GM19468 (cell line): ENCODE results near the gene TANC2.

Experiments used
- ATAC-seq: cut with Tn5 transposase; IDR thresholded peaks from one replicate; pipeline ENCODE4 v1.9.1; 2021; ENCODE audit warnings: mild to moderate bottlenecking, moderate library complexity, moderate number of reproducible peaks; ENCODE audit not compliant: unreplicated experiment; ENCODE audit errors: extremely low read depth

Gene TANC2

DNA sequence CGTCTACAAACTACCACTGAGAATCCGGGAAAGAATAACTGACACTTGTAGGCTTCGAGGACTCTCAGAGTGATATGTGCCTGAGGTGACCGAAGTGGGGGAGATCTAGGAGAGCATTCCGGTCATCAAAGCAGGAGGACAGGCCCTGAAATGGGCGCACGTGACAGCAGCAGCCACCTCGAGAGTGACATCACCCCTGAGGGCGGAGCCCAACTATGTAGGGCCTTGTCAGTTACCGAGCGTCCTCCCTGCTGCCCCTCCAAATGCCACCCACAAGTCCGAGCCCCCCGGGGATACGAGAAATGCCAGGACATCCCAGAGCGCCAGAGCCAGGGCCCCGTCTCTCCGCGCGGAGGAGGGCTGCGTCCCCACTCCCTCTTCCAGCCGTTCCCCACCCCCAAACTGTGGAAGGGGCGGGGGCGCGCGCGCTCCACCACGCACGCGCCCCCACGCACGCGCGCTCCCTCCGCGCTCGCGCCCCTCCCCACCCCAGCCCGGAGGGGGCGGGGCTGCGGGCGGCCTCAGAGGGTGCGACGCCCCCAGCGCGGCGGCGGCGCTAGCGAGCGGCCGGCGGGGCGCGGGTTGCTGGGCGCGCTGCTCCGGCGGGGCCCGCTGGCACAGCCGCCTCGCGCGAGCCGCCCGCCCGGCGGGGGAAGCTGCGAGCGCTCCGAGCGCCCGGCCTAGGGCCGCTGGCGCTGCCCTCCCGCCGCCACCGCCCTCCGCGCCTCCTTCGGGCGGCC is at the start of gene TANC2:
TSS of gene TANC2 (plus strand) at position 550 of the 740 bp plus-strand sequence. CDS start 43,325 bp downstream, outside the sequence.
- peak; percentile 22 for ATAC-seq

DNA sequence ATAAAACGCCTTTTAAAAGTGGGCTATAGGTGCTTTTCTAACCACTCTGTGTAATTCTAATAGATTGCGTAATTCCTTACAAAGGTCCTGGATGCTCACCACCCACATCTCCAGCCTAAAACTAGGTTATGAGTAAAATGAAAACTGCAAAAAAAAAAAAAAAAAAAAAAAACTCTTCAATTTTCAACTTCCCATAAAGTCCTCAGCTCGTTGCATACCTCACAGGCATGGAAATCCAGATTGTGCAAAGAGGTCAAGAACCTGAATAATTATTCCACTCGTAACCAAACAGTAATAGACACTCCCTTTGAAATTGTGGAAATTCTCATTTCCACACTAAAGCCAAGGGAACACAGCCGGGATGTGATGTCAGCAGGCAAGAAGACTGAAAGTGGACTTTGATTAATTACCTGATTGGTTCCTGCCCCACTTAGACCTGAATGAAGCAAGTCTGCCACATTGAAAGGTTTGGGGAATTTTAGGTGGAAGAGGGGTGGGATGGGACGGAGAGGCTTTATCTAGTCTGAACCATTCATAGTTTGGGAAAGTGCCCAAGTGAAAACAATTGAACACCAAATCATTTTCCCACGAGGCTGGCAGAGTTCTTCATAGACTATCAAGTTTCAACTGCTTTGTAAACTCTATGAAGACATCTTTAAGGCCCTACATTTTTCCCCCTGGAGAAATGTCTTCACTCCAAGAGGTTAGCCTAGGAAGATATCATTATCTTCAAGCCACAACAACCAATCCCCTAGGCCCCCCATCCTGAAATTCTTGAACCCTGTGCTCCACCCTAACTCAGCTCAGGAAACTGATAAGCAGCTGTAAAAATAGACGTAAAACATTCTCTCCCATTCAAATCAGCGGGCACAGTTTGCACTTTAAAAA is 49.1 kb upstream of the TANC2 start:
- ATAC-seq = no peak

DNA sequence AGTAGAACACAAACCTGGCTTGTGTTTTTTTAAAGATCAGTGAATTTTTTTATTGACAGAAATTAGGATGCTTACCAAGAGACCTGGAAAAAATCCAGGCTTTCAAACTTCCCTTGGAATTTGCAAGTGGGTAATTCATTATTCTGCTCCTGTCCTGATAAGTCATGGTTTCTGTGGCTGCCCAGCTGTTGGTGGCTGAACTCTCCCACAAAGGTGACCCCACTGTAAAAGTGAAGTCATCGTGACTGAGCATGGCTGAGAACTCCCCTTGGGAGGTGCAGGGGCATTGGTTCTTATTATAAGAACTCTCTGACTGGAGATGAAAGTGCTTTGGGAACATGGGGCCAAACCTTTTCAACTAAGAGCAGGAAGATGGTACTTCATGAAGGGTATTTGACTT is 46.6 kb upstream of the TANC2 start:
- ATAC-seq = no peak

DNA sequence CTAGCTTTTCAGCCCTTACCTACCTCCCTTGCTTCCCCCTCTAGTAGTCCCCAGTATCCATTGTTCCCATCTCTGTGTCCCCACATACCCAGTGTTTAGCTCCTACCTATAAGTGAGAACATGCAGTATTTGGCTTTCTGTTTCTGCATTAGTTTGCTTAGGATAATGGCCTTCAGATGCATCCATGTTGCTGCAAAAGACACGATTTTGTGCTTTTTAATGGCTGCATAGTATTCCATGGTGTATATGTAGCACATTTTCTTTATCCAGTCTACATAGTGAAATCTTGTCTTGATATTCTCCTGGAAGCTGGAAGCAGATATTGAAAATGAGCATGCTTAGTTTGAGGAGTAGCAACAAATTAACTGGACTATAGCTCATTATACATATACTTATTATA is 45.7 kb upstream of the TANC2 start:
- ATAC-seq = no peak

DNA sequence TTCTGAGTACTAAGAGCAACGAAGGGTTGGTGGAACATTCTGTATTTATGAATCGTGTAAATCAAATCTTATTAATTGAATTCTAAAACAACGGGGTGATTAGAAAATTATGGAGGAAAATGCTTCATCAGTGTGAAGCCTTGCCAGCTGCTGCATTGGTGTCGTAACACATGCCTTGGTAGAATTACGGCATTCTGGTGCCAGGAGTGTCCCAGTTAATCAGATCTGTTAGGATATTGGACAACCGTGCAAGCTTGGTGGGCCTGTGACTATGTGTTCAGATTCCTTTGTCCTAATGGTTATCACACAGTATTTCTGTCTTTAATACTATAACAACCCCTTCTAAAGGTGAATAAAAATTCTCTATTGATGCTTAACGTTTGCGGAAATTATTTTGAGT is 44.2 kb upstream of the TANC2 start:
- ATAC-seq = no peak

GRCh38 chr17:62923258-62924150 is 42.5 kb upstream of the TANC2 start:
- no peak for ATAC-seq

GRCh38 chr17:62925267-62925836 is 40.7 kb upstream of the TANC2 start:
- no peak for ATAC-seq

DNA sequence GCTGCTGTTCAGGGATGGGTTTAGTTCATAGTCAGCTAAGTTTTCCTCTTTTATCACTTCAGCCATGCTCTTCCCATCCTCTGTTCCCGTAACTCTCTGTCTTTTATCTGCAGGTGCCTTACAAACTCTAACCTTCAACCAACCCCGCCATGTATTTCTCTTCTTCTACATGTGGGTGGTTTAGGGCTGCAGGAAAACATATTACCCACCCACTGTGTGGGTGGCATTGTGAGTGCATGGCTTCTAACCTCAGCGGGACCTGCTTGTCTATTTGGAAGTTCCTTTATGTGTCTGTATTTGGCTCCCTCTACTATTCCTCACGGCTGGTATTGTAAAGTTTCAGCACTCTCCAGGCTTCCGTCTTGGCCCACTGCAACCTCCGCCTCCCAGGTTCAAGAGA is 39.0 kb upstream of the TANC2 start:
- no peak for ATAC-seq

- no peak for ATAC-seq
Observed at GRCh38 chr17:62929320-62929719, 36.7 kb upstream of the TANC2 start.

GRCh38 chr17:62931101-62931500 is 34.9 kb upstream of the TANC2 start:
- no peak for ATAC-seq

- no peak for ATAC-seq
Observed at GRCh38 chr17:62933501-62934385, 32.3 kb upstream of the TANC2 start.

DNA sequence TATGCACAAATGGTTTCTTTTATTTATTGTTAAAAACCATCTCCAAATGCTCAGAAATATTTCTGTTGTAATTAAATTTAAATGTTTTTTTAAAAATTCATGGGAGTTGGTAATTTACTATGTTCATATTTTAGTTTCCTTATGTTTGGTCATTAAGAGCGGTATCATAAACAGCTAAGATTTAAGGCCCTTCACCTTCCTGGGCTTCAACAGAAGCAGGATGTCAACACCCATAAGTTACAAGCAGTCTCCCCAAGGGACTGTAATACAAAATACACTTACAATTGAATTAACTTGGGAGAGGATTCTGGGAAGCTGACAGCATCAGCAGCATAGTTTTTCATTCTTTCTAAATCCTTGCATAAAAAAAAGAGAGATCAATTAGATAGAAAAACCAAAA is 30.9 kb upstream of the TANC2 start:
- no peak for ATAC-seq

GRCh38 chr17:62935523-62935922 is 30.5 kb upstream of the TANC2 start:
- ATAC-seq = no peak

DNA sequence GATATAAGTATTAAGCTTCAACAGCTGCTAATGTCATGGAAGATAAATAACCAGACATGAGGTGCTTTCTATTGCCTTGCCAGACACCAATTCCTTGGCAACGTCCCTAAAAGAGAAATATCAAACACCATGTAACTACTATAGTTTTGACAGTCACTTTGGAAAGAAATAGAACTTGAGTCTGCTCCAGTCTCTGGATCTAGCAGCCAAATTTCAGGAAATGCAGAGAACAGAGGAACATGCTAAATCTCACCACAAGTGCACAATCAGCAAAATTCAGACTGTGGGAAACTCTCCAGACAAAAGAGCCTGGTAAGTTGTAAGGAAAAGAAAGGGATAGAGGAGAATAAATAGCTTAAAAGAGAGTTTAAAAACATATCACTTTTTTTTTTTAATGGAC is 28.4 kb upstream of the TANC2 start:
- ATAC-seq = no peak

DNA sequence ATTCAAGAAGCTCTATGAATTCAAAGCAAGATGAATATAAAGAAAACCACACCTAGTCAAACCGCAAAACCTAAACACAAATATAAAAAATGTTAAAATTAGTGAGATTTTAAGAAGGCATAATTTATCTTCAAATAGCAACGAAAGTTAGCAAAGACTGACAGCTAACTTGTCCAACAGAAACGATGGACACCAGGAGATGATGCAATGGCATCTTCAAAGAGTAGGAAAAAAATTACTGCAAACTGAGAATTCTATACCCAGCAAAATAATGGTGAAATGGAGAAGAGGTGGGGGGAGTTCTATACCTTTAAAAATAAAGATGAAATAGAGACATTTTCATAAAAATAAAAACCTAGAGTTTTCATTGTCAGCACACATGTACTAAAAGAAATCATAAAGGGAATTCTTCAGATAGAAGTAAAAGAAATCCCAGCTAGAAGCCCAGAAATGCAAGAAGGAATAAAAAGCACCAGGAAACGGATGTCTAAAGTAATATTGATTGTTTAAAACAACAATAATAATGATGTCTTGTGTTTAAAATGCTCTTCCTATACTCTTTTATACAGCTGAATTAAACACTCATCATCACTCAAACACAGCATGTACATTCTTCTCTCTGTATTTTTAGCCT is 24.6 kb upstream of the TANC2 start:
- no peak for ATAC-seq

DNA sequence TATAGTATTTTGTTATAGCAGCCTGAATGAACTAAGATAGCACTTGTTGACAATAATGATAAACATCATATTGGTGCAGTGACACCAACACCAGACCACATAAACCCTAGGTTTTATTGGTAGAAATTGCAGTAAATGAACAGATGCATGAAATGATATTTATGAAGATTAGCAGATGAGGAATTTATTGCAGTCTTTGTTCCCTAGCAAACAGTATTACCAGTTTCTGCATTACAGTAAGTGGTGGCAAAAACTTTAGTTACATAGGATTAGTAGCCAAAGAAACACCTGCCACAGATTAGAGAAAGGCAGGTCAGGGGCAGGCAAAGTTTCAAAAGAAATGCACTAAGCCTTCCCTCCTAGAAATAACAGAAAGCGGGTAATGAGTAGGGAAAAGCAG is 17.7 kb upstream of the TANC2 start:
- ATAC-seq = no peak

GRCh38 chr17:62949036-62949435 is 17.0 kb upstream of the TANC2 start:
- ATAC-seq = no peak

DNA sequence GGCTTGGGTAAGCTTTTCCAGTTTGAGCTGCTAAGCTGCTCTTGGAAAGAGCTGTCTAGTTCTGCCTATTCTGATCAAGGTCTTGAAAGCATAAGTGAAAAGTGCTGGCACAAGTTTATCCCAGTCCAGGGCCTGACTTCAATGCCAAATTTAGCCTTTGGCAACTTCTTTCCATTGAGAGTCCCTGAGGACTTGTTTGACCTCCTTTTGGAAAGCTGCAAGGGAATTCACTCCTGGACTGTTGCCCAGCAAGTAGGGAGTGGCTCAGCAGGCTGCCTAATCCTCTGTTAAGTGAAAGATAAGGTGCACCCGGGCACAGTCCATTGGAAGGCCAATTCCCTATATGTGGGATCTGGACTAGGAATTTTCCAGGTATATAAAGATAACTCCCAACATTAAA is 16.0 kb upstream of the TANC2 start:
- ATAC-seq = no peak

DNA sequence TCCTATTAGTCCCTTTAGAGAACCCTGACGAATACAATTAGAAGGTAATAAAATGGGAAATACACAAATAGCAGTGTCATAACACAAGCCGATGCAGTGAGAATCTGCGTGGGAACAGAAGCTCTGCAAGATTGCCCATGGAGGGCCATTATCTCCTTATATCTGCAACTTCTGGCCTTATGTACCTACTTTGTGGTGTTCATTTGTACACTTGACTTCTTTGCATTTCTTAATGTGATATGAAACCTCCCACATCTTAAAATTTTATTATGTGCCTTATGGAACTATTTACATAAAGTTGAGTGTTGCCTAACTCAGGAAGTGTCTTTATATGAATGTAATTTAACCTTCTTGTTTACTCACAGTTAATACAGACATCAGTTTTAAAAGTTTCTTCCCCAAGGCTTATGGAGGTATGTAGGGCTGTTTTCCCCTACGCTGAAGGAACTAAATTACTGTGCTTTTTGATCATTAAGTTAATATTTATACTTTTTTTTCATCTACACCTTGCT is 10.1 kb upstream of the TANC2 start:
- no peak for ATAC-seq
